H1 (cell line): ENCODE results near the gene TMEM114. TPM values are rescaled to one million over a fixed set of nuclear protein-coding genes. Genes with fewer than 3 reads are reported as not detected.
A peak's percentile ranks its signal among the peaks of the same experiment; 100 is the strongest.

Experiments
- CTCF ChIA-PET: fragments of 300-600 bp; sonication (Branson Sonifier 250); formaldehyde crosslinking; loops from one replicate; lab custom pipeline; 2021; ENCODE audit not compliant: partially characterized antibody; lab: Charles Lee
- POLR2A ChIA-PET: fragments of 300-600 bp; sonication (Branson Sonifier 250); formaldehyde crosslinking; loops from one replicate; lab custom pipeline; 2021; ENCODE audit warnings: inconsistent platforms; ENCODE audit not compliant: partially characterized antibody; lab: Charles Lee
- DNase-seq, 2 experiments: peaks; one replicate each; pipeline versions ENCODE4 v3.0.0 to v3.0.0-alpha.2; 2010 to 2022; ENCODE audit warnings: low spot score in 2 of 2, low read depth in 1 of 2, mixed read lengths in 1 of 2
- FAIRE-seq: peaks from 2 replicates; lab custom pipeline; 2011; peaks lifted over from hg19 to GRCh38; lab: Jason Lieb, UNC
- H2AFZ ChIP-seq: 2 replicates; pipeline ENCODE4 v1.8.1; 2012; ENCODE audit warnings: low read length, inconsistent platforms
- H2AK5ac ChIP-seq: 2 replicates; pipeline ENCODE4 v1.6.1; 2013; ENCODE audit warnings: low read depth, low read length
- H2BK120ac ChIP-seq: replicated peaks from 2 replicates; pipeline ENCODE3; 2013; ENCODE audit warnings: low read depth, low read length, inconsistent platforms
- H2BK12ac ChIP-seq: 2 replicates; pipeline ENCODE4 v1.6.1; 2013; ENCODE audit warnings: low read depth, low read length
- H2BK15ac ChIP-seq: 2 replicates; pipeline ENCODE4 v1.6.1; 2013; ENCODE audit warnings: low read length
- H2BK20ac ChIP-seq: 2 replicates; pipeline ENCODE4 v1.6.1; 2013; ENCODE audit warnings: low read length
- H2BK5ac ChIP-seq: 2 replicates; pipeline ENCODE4 v1.6.1; 2013; ENCODE audit warnings: low read depth, low read length
- H3K14ac ChIP-seq: 2 replicates; pipeline ENCODE4 v1.6.1; 2013; ENCODE audit warnings: inconsistent platforms; ENCODE audit not compliant: insufficient read length
- H3K18ac ChIP-seq: 2 replicates; pipeline ENCODE4 v1.6.1; 2013; ENCODE audit warnings: low read length; ENCODE audit errors: extremely low read depth
- H3K23ac ChIP-seq: 2 replicates; pipeline ENCODE4 v1.6.1; 2013; ENCODE audit warnings: inconsistent platforms; ENCODE audit not compliant: insufficient read length
- H3K23me2 ChIP-seq: 2 replicates; pipeline ENCODE4 v1.6.1; 2013; ENCODE audit warnings: low read depth, low read length
- H3K27ac ChIP-seq: 2 replicates; pipeline ENCODE4 v1.6.1; 2011; ENCODE audit warnings: low read depth, low read length, inconsistent platforms
- H3K27me3 ChIP-seq, 4 experiments: replicated peaks in 1 of 4; 1 replicate in 1 of 4; 2 replicates in 3 of 4; pipeline versions ENCODE4 v1.6.1 to v1.8.1; 2011 to 2013; ENCODE audit warnings: low read length in 3 of 4, mild to moderate bottlenecking in 3 of 4, inconsistent platforms in 2 of 4, mixed read lengths in 2 of 4, moderate library complexity in 1 of 4; ENCODE audit not compliant: control insufficient read depth in 3 of 4, insufficient read depth in 3 of 4; ENCODE audit errors: extremely low read depth in 1 of 4
- H3K36me3 ChIP-seq, 4 experiments: 2 replicates each; pipeline versions ENCODE4 v1.6.1 to v1.8.1; 2011 to 2013; ENCODE audit warnings: mild to moderate bottlenecking in 4 of 4, low read length in 3 of 4, moderate library complexity in 2 of 4, control low read depth in 1 of 4, inconsistent platforms in 1 of 4; ENCODE audit not compliant: insufficient read depth in 4 of 4, control insufficient read depth in 2 of 4
- H3K4ac ChIP-seq: replicated peaks from 2 replicates; pipeline ENCODE3; 2013; ENCODE audit warnings: low read length, low read depth, mixed read lengths, inconsistent platforms; ENCODE audit not compliant: insufficient read length
- H3K4me1 ChIP-seq, 4 experiments: replicated peaks in 1 of 4; 1 replicate in 1 of 4; 2 replicates in 3 of 4; pipeline versions ENCODE4 v1.6.1 to v1.8.1; 2011 to 2013; ENCODE audit warnings: low read length in 3 of 4, inconsistent platforms in 2 of 4, mixed read lengths in 1 of 4; ENCODE audit not compliant: insufficient read depth in 4 of 4, control insufficient read depth in 3 of 4
- H3K4me2 ChIP-seq, 2 experiments: 2 replicates each; pipeline versions ENCODE4 v1.6.1 to v1.8.1; 2011 to 2013; ENCODE audit warnings: low read depth in 2 of 2, low read length in 2 of 2, control low read depth in 1 of 2, inconsistent platforms in 1 of 2, mild to moderate bottlenecking in 1 of 2; ENCODE audit not compliant: insufficient read depth in 1 of 2
- H3K4me3 ChIP-seq, 4 experiments: fragments of 200-600, 300-600 bp in 1 of 4; sonication (generic), shearing (Covaris generic), sonication (Bioruptor Twin) in 1 of 4; 2 replicates each; pipeline versions ENCODE4 v1.5.1 to v1.8.1; 2011 to 2016; ENCODE audit warnings: low read length in 4 of 4, low read depth in 3 of 4, control low read depth in 2 of 4, inconsistent platforms in 2 of 4, mild to moderate bottlenecking in 2 of 4, mixed read lengths in 1 of 4, moderate library complexity in 1 of 4; ENCODE audit not compliant: insufficient read depth in 2 of 4; ENCODE audit errors: extremely low read depth in 1 of 4
- H3K56ac ChIP-seq: replicated peaks from 2 replicates; pipeline ENCODE3; 2013; ENCODE audit warnings: low read depth, mild to moderate bottlenecking, mixed read lengths, low read length, inconsistent platforms; ENCODE audit not compliant: insufficient read length
- H3K79me1 ChIP-seq: 2 replicates; pipeline ENCODE4 v1.6.1; 2013; ENCODE audit warnings: low read depth, low read length, control low read depth
- H3K79me2 ChIP-seq, 2 experiments: 2 replicates each; pipeline versions ENCODE4 v1.6.1 to v1.8.1; 2012 to 2013; ENCODE audit warnings: low read length in 2 of 2, mild to moderate bottlenecking in 2 of 2, inconsistent platforms in 1 of 2; ENCODE audit not compliant: insufficient read depth in 2 of 2, control insufficient read depth in 1 of 2
- H3K9ac ChIP-seq, 4 experiments: replicated peaks in 1 of 4; 1 replicate in 1 of 4; 2 replicates in 3 of 4; pipeline versions ENCODE4 v1.6.1 to v1.8.1; 2011 to 2013; ENCODE audit warnings: low read depth in 3 of 4, low read length in 3 of 4, control low read depth in 2 of 4, mild to moderate bottlenecking in 2 of 4, moderate library complexity in 2 of 4, inconsistent platforms in 1 of 4; ENCODE audit errors: extremely low read depth in 1 of 4
- H3K9me3 ChIP-seq, 2 experiments: 2 replicates each; pipeline versions ENCODE4 v1.6.1 to v1.8.1; 2012 to 2013; ENCODE audit warnings: mild to moderate bottlenecking in 2 of 2, moderate library complexity in 2 of 2, control low read depth in 1 of 2, inconsistent platforms in 1 of 2, low read depth in 1 of 2, low read length in 1 of 2, mixed read lengths in 1 of 2; ENCODE audit not compliant: insufficient read depth in 2 of 2
- H4K20me1 ChIP-seq, 2 experiments: replicated peaks in 1 of 2; 2 replicates each; pipeline versions ENCODE3 to v1.8.1; 2011 to 2013; ENCODE audit warnings: inconsistent platforms in 2 of 2, low read length in 2 of 2, mild to moderate bottlenecking in 1 of 2; ENCODE audit not compliant: insufficient read depth in 2 of 2, control insufficient read depth in 1 of 2
- H4K5ac ChIP-seq: 2 replicates; pipeline ENCODE4 v1.6.1; 2013; ENCODE audit warnings: low read length, low read depth, mixed read lengths, inconsistent platforms; ENCODE audit not compliant: insufficient read length
- H4K8ac ChIP-seq: 2 replicates; pipeline ENCODE4 v1.8.0; 2013; ENCODE audit warnings: mild to moderate bottlenecking, moderate library complexity, low read length, inconsistent platforms; ENCODE audit not compliant: insufficient read depth; ENCODE audit errors: extremely low read depth
- H4K91ac ChIP-seq: replicated peaks from 2 replicates; pipeline ENCODE3; 2013; ENCODE audit warnings: low read length, mixed read lengths, inconsistent platforms; ENCODE audit not compliant: insufficient read length
- BCL11A ChIP-seq, 2 experiments: IDR thresholded peaks; one replicate each; pipeline ENCODE4 v1.6.1; 2011; ENCODE audit warnings: low read depth in 2 of 2, low read length in 2 of 2, mild to moderate bottlenecking in 2 of 2
- CEBPB ChIP-seq: IDR thresholded peaks from 2 replicates; pipeline ENCODE4 v1.6.1; 2012; ENCODE audit warnings: low read depth, low read length
- CHD1 ChIP-seq: IDR thresholded peaks from 2 replicates; pipeline ENCODE4 v1.6.1; 2012; ENCODE audit warnings: low read depth, low read length, improper control_type of control experiment
- CREB1 ChIP-seq: IDR thresholded peaks from 2 replicates; pipeline ENCODE4 v1.6.1; 2012; ENCODE audit warnings: inconsistent platforms
- FOSL1 ChIP-seq: IDR thresholded peaks from 2 replicates; pipeline ENCODE4 v1.6.1; 2011; ENCODE audit warnings: mild to moderate bottlenecking, low read depth, low read length, moderate library complexity; ENCODE audit not compliant: insufficient read depth
- GTF2F1 ChIP-seq: IDR thresholded peaks from 2 replicates; pipeline ENCODE4 v1.6.1; 2012; ENCODE audit warnings: low read depth, low read length, improper control_type of control experiment, borderline replicate concordance
- HDAC2 ChIP-seq, 2 experiments: fragments of 300-600 bp in 1 of 2; sonication (generic) in 1 of 2; IDR thresholded peaks; 2 replicates each; pipeline ENCODE4 v1.6.1; 2011 to 2012; ENCODE audit warnings: low read depth in 2 of 2, low read length in 2 of 2, mild to moderate bottlenecking in 2 of 2, moderate library complexity in 2 of 2, borderline replicate concordance in 1 of 2, inconsistent platforms in 1 of 2
- RAD21 ChIP-seq, 2 experiments: IDR thresholded peaks in 1 of 2; conservative IDR thresholded peaks in 1 of 2; 2 replicates each; pipeline ENCODE4 v1.6.1; 2011; ENCODE audit warnings: low read depth in 2 of 2, low read length in 2 of 2, improper control_type of control experiment in 1 of 2, inconsistent platforms in 1 of 2, mild to moderate bottlenecking in 1 of 2, moderate library complexity in 1 of 2
- RNF2 ChIP-seq: fragments of 200-900, 300-1000 bp; sonication (generic); IDR thresholded peaks from 2 replicates; pipeline ENCODE4 v1.7.1; 2016; ENCODE audit warnings: borderline replicate concordance, low read depth, mild to moderate bottlenecking, antibody characterized with exemption, low read length; ENCODE audit not compliant: poor library complexity, severe bottlenecking; ENCODE audit errors: missing control alignments
- SIRT6 ChIP-seq: IDR thresholded peaks from one replicate; pipeline ENCODE4 v1.7.1; 2012; ENCODE audit warnings: low read length, inconsistent platforms
- SP2 ChIP-seq: IDR thresholded peaks from 2 replicates; pipeline ENCODE4 v1.6.1; 2012; ENCODE audit warnings: mild to moderate bottlenecking, low read length, inconsistent platforms
- WGBS, 2 experiments: shearing (Covaris generic) in 1 of 2; methylation state at CpG; one replicate each; pipeline versions ENCODE4 v1.1.6 to v1.1.7; 2013 to 2015; ENCODE audit warnings: low lambda C conversion rate in 2 of 2, mixed read lengths in 2 of 2, inconsistent platforms in 1 of 2, low coverage in 1 of 2, missing lambda C conversion rate in 1 of 2; ENCODE audit not compliant: insufficient replicate concordance in 2 of 2, insufficient coverage in 1 of 2, insufficient read length in 1 of 2; ENCODE audit errors: extremely low coverage in 1 of 2, missing lambda C conversion rate in 1 of 2; 5-methylcytosine and 5-hydroxymethylcytosine counted together
- polyA plus RNA-seq, 7 experiments: library from polyadenylated mRNA; depleted of rRNA in 3 of 7; stranded (reverse) in 5 of 7; unstranded in 2 of 7; fragments of >200 nt in 5 of 7; fragments of 200-250 nt in 2 of 7; gene quantifications; 1 replicate in 5 of 7; 2 replicates in 1 of 7; 4 replicates in 1 of 7; pipeline versions ENCODE4 v1.2.1 to v1.2.3, GENCODE V29; 2011 to 2013; ENCODE audit warnings: missing spikeins in 2 of 7, mixed read lengths in 2 of 7
- total RNA-seq: library from RNA; stranded (reverse); fragmentation: NEBNext Ultra II Directional; extraction: Animal tissue kit (Norgen Biotek cat#: 25700); gene quantifications from 2 replicates; pipeline ENCODE4 v1.2.1, GENCODE V29; 2021

TMEM114 gene
- total and polyA plus RNA-seq, 2 of the 8 experiments (the other 6 are each of a cell fraction or from before 2014, with no cell fraction given) = 1.6 to 2.9 TPM

DNA sequence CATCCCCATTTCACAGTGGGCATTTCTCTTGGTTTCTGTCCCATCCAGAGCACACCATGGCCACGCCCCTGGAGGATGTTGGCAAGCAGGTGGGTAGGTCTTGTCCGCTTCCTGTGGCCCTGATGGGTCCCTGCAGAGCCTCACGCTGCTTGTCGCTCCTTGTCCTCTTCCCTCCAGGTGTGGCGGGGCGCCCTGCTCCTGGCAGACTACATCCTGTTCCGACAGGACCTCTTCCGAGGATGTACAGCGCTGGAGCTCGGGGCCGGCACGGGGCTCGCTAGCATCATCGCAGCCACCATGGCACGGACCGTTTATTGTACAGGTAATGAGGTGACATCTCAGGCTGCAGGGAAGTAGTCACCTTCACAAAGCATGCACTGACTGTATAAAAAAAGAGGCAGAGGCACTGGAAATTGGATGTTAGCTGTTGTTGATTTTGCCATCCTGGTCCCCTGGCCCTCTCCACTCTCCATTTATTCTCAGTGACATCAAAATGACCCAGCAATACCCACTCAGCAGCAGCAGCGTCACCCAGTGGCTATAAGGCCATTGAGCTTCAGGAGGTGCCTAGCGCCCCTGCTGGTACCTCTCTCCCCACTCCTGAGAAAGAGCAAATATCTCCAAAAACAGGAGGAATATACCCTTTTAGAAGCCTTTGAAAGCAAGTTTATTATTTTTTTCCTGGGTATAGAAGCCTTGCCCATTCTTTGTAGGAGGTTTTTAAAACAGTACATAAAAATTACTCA, 44.9 kb upstream of the TMEM114 start:
- no peaks in the 10 kb centered on the region for H3K9me3 ChIP-seq
- H3K56ac ChIP-seq = no peak overlapping the region
- H2BK12ac ChIP-seq = no peak overlapping the region
- H3K18ac ChIP-seq = no peak overlapping the region
- no peaks in the 10 kb centered on the region for H3K27me3 ChIP-seq
- H2BK5ac ChIP-seq = 0 out of 2 replicates have a peak overlapping the region, but pooled peaks have one; percentile 60
- WGBS, 2 experiments = 81% methylated on average over 18 of the region's 18 CpGs; no CpG with 5 or more reads in 1 of the 2 experiments
- no peaks in the 10 kb centered on the region for H3K79me2 ChIP-seq
- H2AFZ ChIP-seq = no peak overlapping the region
- POLR2A ChIA-PET = interaction anchor here (0.8 to 3.9 kb wide), 9 partner anchors 8 to 66 kb away, joined by 3 to 23 read pairs (median 4); partner anchors contain the start of gene METTL22
- CTCF ChIA-PET = interaction anchor here (0.8 to 24.1 kb wide), 36 partner anchors 10 to 490 kb away, joined by 3 to 416 read pairs (median 4); partner anchors contain the start of genes METTL22 and TMEM114
- peak; percentile 91 for FAIRE-seq
- DNase-seq = peak; percentile 43 to 68
- peaks cover 4% of the 10 kb centered on the region for H3K79me1 ChIP-seq
- no peak overlapping the region for H3K23ac ChIP-seq
- 0 out of 7 replicates have a peak overlapping the region, but pooled peaks of 1 of the 4 experiments have one; percentile 13 for H3K9ac ChIP-seq
- no peaks in the 10 kb centered on the region for H3K23me2 ChIP-seq
- H3K4me2 ChIP-seq = no peak overlapping the region
- H3K36me3 ChIP-seq = peaks cover 26 to 71% (median 51%) of the 10 kb centered on the region in 4 experiments
- no peak overlapping the region for H4K5ac ChIP-seq
- H2BK120ac ChIP-seq = no peak overlapping the region
- no peak overlapping the region for H3K14ac ChIP-seq
- H4K20me1 ChIP-seq = peaks cover 3 to 20% of the 10 kb centered on the region in 2 experiments
- H3K4ac ChIP-seq = no peak overlapping the region
- 0 out of 2 replicates have a peak overlapping the region, but pooled peaks have one; percentile 8 for H2BK15ac ChIP-seq
- no peak overlapping the region for H4K91ac ChIP-seq
- no peak overlapping the region; the same call in 1 of the 2 replicates for H4K8ac ChIP-seq
- H3K4me1 ChIP-seq = no peaks in the 10 kb centered on the region
- H2BK20ac ChIP-seq = no peak overlapping the region
- H2AK5ac ChIP-seq = no peak overlapping the region
- H3K4me3 ChIP-seq = no peak overlapping the region
- no peak overlapping the region for H3K27ac ChIP-seq
- TF ChIP-seq GTF2F1 (no peak), BCL11A (IDR thresholded peaks at IDR 0.05; ENCODE audit: low read depth in 2 of 2, low read length in 2 of 2) (no peak), RNF2 (no peak), SIRT6 (no peak), HDAC2 (IDR thresholded peaks at IDR 0.05; ENCODE audit: borderline replicate concordance in 1 of 2, low read depth in 2 of 2, low read length in 2 of 2) (no peak), CHD1 (no peak), CEBPB (no peak), FOSL1 (no peak), CREB1 (peak; percentile 86), RAD21 (IDR thresholded peaks at IDR 0.05 in 1 of 2, conservative IDR thresholded peaks at IDR 0.05 in 1 of 2; ENCODE audit: low read depth in 2 of 2, low read length in 2 of 2) (peak; percentile 89 to 90), SP2 (no peak)
